GM21526 (cell line): ENCODE results near the gene NPHP4.

Experiments
- ATAC-seq: cut with Tn5 transposase; IDR thresholded peaks from one replicate; pipeline ENCODE4 v1.9.1; 2021; ENCODE audit warnings: moderate library complexity; ENCODE audit not compliant: unreplicated experiment, low FRiP score

Gene NPHP4

DNA sequence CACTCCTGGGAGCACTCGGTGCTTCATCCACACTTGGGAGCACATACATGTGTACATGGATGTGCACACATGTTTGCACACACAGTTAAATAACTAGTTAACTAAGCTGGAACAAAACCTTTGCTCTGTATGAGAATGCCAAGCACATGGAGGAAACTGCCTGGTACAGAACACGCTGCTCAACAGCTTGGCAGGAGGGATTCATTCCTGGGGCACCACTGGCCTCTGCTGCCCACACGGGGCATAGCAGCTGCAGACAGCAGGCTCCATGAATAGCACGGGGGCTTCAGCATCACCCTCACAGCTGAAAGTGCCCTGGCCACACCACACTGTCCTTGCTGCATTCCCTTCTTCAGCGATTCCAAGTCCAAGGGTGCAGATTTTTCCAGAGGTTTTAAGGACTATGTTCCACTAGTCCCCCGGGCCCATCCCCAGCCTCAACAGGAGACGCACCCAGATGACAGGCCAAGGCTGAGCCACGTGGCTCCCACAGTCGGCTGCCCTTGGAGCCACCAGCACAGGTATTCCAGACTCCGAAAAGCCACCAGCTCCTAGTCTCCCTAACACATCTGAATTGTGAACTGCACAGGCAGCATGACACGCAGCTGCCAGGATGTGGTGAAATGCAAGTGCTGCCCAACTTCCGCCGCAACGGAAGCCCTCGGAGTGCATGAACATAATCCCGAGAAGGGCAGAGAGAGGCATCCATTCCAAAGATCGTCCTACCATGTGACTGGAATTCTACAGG is 16.9 kb downstream of the NPHP4 start:
- no peak for ATAC-seq

DNA sequence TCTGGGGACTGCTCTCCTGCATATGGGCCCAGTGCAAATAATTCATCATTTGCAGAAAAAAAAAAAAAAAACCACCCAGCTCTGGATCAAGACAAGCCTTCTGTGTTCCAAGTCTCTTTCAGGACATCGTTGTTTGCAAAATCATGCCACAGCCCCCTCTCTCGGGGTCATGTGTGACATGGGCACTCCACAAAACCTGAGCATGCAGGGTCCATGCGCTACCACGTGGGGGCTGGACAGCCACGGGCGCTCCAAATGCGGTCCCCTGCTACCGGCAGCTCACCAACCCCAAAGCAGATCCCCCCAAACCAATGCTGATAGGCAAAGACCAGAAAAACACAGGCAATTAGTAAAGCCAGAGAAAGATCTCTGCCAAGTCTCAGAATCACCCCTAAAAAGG is 17.6 kb downstream of the NPHP4 start:
- no peak for ATAC-seq

DNA sequence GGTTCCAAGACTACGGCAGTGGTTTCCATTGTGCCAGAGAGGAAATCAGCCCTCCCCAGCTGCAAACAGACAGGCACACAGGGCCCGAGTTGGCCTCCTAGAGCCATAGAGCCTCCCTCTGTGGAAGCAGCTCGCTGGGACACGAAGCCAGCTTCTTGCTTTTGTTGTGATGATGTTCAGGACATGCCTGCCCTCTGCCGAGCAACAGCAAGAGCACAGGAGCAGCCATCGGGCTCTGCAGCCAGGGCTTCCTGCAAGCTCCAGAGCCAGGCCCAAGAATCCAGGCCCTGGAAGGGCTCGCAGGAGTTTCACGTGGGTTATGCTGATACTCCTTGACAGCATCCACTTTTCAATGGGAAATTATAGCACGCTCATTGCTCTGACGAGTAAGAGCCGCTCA is 18.5 kb downstream of the NPHP4 start:
- ATAC-seq: no peak

DNA sequence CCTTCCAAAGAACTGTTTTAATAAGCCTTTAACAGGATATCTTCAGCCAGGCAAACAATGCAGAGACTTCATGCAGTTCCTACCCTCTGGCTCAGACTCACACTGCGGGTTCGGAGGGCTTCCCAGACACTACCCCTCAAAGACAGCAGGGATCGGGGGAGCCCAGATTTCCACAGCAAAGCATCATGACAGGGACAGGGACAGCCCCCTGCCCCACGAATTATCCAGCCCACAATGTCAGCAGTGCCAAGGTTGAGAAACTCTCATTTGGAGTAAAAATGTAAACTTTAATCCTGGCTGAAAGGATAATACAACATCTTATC is 20.1 kb downstream of the NPHP4 start:
- ATAC-seq: no peak

DNA sequence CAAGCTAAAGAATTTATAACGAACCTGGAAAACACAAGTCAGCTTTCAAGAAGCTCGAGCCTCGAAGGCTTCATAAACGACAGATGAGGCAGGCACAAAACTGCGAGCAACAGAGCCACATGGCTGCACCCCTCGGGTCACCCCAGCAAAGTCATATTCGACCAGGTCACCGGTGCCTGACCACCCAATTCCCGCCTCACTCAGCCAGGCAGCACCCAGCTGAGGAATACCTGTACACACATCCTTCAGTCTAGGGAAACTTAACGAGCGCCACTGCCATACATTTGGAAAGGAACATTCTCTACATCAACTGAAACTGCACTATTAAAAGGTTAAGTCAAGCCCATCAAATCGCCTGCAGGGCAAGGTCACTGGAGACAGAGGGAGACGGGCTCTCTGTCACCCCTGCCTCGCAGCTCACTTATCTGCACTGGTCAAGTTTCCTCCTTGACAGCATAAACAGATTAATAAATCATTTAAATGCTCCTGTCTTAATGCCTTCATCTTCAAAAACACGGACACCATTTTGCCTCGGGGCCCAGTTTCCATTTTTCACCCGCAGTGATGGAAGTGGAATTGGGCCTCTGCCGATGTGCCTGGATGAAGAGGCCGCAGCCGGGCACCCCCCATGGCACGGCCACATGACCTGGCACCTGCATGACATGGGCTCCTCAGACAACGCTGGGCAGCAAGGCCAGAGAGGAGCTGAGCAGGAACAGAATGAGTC is 20.6 kb downstream of the NPHP4 start:
- no peak for ATAC-seq

DNA sequence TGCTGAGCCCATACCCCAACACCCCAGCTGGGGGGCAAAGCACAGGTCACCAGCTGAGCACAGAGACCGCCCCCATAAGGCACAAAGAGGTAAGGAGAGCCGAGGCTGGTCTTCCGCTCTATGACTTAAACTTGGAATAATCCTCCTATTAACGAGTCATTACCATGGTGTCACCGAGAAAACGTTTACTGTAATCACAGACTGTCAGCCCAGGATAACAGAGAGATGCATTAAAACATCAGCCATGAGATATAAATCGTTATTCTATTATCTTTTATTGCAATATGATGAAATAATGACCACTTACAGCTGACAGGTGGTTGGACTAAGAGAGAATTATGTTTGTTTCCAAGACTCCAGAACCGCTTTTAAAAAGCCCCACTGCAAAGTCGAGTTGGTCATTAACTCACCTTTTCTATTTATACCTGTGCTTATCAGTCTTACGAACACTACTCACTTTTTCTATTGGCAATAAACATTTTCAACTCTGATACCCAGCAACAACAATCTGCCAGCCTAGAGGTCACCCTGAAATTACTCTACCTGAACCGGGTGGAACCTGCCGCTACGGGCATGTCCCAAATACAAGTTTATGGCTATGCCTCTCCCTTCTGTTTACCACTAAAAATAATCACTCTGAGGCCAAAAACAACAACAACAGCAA is 21.5 kb downstream of the NPHP4 start:
- ATAC-seq: no peak

DNA sequence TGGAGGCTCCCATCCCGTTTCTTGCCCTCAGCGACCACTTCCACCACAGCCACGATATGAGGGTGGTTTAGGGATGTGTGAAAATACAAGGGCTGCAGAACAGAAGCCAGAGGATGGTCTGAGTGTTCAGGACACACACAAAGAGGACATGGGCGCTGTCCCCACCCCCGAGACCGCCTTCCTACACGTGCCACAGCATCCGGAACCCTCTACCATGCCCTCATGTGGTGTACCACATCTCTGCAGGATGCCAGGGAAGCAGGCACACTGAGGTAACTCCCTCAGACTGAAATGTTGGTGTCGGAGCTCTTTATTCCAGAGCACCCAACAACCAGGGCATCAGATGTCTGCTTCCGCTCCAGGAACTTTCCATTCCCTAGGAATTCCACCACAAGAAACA is 23.1 kb downstream of the NPHP4 start:
- ATAC-seq: no peak

DNA sequence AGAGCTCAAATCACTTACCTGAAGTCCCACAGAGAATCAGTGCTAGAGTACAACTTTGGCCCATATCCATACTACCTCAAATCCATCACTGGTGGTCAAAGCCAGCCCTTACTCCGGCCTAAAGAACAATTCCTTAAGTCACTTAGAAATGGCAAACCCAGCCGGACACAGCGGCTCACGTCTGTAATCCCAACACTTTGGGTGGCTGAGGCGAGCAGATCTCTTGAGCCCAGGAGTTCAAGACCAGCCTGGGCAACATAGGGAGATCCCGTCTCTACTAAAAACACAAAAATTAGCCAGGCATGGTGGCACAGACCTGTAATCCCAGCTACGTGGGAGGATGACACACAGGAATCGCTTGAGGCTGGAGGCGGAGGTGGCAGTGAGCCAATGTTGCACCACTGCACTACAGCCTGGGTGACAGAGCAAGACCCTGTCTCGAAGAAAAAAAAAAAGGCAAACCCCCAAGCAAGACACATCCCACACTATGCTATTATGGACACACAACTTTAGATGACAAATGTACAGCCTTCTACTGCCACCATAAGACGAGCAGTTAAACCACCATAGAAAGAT is 24.0 kb downstream of the NPHP4 start:
- no peak for ATAC-seq

DNA sequence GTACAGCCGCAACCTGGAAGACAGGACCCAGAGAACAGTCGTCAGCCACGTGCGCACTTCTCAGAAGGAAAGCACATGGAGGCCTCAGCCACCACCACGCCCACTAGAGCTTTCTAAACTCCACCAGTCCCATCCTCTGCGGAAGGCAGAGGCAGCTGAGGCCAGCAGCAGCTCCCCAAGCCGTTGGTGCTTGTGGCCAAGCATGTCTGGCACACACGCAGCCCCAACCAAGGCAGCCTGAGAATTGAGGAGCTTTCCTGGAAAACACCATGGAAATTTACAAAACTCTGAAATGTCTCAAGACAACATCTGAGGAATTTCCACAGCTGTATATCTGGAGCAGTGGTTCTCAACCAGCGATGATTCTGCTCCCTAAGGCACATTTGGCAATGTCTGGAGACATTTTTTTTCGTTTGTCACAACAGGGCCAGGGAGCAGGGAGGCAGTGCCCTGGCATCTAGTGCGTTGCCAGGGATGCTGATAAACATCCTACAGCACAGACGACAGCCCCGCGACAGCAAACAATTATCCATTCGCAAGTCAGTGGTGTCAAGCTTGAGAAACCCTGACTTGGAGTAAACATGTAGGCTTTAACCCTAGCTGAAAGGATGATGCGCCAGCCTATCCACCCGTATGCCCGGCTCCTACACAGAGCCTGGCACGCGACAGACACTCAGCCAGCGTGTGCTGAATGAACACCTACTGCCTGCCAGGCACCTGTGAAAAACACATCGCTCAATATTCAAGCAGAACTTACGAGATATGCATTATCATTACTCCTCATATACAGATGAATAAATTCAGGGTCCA is 24.7 kb downstream of the NPHP4 start:
- no peak for ATAC-seq

DNA sequence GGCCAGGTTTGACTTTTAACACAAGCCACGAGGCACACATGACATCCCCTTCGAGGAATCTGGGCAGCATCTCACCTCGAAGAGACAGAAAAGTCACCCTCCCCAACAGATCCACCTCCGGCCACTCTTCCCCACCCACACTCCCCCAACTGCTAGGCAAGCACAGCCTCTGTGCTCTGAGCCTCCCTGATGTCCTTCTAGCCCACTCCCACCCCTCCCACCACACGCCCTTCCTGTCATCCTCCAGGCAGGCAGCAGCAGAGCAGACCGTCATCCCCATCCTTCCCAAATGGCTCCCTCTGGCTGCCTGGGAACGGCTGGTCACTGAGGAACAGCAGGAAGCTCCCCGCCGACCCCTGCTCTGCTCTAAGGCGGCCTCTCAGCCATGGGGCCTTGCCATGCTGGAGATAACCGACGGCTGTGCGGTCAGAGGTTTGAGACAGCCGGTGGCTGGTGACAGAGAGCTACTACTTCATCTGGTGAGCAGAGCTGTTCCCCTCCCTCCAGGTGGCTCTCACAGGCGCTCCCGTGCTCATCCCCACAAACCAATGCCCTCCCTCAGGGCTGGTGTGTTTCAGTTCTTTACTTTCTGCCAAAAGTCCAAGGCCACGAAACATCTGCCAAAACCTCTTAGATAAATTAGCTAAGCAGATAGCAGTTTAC is 25.6 kb downstream of the NPHP4 start:
- ATAC-seq: no peak

DNA sequence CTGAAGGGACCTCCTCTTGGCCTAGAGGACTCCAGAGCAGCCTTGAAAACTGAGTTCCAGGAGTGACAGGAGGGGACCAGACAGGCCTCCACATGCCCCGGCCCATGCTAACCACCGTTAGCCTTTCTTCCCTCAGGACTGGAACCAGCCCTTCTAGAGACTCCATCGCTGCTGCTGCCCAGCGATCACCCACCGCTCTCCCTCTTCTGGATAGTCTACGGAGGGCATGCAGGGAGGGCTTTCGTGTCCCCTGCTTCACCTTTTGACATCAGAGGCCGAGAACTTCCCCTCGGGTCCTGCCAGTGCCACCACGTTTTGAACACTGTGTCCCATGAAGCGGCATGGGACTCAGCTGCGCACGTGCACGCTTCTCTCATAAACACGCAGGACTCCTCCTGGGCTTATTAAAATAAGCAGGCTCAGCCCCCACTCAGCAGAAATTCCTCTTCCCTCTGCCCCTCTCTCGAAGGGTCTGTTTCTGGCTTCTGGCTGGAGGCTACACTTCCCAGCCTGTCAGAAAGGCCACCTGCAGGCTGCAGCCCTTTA is 26.6 kb downstream of the NPHP4 start:
- no peak for ATAC-seq

DNA sequence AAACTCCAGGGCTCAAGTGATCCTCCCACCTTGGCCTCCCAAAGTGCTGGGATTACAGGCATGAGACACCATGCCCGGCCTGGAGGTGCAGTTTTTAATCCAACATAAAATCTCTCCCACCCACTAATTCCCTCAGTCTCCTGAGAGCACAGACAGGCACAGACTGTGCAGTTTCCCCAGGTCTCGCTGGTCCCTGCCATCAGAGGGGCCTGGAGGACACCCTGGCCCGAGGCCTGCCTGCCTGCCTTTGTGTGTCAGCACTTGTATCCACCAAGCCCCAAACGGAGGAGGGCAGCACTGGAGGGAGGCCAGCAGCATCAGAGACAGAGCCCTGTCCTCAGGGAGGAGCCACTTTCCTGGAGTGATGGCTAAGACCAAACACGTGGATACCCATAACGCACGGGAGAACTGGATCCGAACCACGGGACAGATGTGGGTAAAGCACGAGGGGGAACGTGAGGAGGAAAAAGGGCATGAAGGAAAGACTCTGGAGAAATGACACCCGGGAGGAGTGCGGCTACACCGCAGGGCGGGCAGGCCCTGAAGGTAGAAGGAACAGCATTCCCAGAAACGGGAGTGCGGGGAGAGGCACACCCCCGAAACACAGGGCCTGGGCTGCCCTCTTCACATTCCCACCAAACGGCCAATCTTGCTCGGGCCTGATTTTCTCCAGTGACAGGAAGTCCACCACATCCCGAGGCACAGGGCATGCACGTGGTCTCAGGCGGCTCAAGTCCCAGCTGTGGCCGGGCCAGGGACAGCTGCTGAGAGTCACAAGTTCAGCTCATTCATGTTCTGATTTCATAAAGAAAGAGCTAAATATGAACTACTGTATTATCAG is 29.7 kb downstream of the NPHP4 start:
- ATAC-seq: no peak

DNA sequence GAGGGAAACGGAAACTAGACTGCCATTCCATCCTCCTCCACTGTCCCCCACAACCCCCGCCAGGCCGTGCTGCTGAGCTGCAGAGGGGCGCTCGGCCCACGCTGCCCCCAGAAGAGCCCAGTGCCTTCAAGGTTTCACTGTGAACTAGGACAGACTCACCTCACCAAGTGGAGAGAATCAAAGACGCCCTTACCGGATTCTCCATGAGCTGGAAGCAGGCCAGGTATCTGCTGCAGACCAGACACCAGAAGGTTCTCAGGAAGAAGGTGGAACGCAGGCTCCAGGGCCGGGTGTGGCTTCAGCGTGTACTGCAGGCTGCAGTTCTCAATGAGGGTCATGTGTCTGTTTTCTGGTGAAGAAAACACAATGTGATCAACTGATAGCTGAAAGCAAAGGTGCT is 30.6 kb downstream of the NPHP4 start:
- ATAC-seq: no peak

DNA sequence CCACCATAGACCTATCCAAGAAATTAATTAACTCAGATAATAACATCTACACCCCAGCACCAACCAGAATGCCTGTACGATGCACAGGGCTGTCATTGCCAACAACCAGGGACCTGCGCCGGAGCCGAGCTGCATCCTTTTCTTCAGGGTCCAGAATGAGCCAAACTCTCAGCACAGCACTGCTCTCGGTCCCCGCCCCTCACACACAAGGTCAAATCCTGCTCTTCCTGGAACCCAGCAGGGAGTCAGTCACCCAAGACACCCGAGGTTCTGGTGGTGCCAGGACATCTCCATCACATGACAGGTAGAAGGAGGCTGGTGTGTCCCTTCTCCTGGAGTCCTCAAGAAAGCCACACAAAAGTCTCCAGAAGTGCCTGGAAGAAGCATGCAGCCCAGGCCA is 31.9 kb downstream of the NPHP4 start:
- ATAC-seq: no peak

DNA sequence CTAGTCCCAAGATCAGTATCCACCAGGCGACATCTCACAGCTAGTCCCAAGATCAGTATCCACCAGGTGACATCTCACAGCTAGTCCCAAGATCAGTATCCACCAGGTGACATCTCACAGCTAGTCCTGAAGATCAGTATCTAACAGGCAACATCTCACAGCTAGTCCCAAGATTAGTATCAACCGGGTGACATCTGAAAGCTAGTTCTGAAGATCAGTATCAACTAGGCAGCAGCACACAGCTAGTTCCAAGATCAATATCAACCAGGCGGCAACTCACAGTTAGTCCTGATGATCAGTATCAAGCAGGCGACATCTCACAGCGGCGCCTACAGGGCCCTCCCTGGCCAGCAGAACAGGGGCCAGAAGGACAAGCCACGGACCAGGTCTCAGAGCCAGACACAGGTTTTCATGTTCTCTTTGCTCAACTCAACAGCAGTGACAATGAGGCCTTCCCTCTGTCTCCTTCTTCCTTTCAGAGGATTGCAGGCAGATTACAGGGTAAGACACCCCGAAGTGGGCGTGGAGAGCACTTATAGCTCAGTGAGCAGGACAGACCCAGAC is 32.5 kb downstream of the NPHP4 start:
- no peak for ATAC-seq

DNA sequence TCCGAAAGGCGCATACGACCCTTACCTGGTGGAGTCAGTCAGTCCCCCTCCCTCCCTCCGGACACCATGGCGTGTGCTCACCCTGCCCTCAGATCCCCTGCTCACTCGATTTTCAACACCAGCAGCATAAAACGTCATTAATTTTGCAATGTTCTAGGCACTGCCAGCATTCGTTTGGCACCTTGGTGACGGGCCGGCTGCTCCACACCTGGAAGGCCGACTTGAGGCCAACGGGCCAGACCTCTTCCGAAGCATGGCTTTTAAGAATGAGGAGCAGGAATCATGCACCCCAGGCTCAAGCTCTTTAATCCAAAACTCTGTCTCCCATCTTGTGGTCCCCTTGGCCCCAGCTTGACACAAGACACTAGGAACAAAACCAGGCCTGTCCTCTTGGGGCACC is 33.1 kb downstream of the NPHP4 start:
- ATAC-seq: no peak

DNA sequence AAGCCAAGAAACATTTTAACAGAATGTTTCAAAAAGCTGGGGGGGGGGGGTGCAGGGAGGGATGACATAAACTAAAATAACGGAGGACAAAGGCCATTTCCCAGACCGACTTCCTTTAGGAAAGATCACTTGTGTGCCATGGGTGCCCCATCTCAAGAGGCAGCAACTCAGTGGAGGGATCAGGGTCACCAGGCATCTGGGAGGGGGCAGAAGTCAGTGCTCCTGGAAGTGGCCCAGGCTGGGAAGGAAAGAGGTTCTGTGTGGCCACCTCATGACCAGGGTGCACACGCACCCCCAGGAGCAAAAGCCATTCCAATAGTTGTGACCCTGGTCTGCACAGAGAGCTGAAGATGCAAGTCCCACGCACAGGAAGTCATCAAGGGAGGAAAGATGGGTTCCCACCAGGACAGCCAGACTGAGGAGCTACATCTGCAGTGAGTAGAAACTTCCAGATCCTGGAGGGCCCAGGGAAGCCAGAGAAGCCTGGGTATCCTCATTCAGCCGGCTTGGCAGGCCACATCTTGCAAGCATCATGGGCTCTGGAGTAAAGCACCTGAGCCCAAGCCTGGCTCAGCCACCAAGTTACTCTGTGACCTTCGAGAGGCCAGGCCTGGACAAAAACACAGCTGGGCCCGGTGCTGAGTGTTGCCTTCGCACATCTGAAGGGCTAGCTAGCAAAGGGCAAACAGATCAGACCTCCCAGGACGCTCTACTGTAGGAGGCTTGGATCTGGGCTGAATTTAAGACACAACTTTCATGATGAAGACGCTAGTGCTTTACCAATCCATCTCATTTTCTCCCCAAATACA is 36.0 kb downstream of the NPHP4 start:
- ATAC-seq: no peak

DNA sequence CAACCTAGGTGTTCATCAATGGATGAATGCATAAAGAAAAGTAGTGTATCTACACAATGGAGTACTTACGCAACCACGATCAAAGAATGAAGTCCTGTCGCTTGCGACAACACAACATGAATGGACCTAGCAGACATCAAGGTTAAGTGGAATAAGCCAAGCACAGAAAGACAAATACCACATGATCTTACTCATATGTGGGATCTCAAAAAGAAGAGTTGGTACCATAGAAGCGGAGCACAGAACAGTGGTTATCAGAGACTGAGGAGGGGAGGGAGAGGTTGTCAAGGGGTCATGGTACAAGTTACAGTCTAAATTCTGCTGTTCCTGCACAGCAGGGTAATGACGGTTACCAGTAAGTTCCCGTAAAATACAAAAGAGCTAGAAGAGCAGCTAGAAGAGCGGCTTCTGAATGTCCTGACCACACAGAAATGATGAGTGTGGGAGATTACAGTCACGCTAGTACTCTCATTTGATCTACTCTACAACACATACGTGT is 36.7 kb downstream of the NPHP4 start:
- ATAC-seq: no peak
